MM.1S (cell line): ENCODE data around the gene GFI1B.

Experiments used
- CTCF ChIP-seq: fragments of 300-600 bp; sonication (generic); IDR thresholded peaks from 2 replicates; pipeline ENCODE4 v1.5.1; 2016; ENCODE audit warnings: antibody characterized with exemption, low read length, mixed read lengths
- EZH2 ChIP-seq: fragments of 300-600 bp; sonication (generic); optimal IDR thresholded peaks from 2 replicates; pipeline ENCODE3; 2017; ENCODE audit warnings: low read depth, mild to moderate bottlenecking, antibody characterized with exemption, low read length, mixed read lengths
- EZH2phosphoT487 ChIP-seq: fragments of 300-600 bp; sonication (generic); IDR thresholded peaks from 2 replicates; pipeline ENCODE4 v1.6.1; 2018; ENCODE audit warnings: antibody characterized with exemption, low read length

GRCh38 chr9:132946211-132946610 lies 32.3 kb upstream of the GFI1B start:
- TF ChIP-seq EZH2phosphoT487, result no peak
- TF ChIP-seq CTCF, result no peak
- no peak for TF ChIP-seq EZH2
